ENCODE data around the gene APEX1.
A peak's percentile ranks its signal among the peaks of the same experiment; 100 is the strongest.

APEX1 gene

DNA sequence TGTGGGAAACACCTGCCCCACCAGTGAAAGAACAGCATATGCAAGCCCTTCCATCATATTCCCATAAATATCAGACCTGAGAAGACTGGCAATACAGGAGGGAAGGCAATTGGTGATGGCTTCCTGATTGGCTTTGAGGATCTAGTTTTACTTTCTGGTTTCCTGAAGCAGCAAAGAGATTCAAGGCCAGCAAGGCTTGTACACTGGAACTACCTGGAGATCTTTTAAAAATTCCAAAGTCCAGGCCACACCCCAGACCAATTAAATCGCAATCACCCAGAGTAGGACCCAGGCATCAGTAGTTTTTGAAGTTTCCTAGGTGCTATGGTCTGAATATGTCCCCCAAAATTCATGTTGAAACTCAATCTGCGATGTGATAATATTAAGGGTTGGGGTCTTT is 38.8 kb upstream of the APEX1 start:
- no peak overlapping the region for H3K4me3 ChIP-seq (ENCODE audit: low read depth, low read length)
- DNase-seq (ENCODE audit: low read depth): no peak
- TF ChIP-seq, protein P1, sequence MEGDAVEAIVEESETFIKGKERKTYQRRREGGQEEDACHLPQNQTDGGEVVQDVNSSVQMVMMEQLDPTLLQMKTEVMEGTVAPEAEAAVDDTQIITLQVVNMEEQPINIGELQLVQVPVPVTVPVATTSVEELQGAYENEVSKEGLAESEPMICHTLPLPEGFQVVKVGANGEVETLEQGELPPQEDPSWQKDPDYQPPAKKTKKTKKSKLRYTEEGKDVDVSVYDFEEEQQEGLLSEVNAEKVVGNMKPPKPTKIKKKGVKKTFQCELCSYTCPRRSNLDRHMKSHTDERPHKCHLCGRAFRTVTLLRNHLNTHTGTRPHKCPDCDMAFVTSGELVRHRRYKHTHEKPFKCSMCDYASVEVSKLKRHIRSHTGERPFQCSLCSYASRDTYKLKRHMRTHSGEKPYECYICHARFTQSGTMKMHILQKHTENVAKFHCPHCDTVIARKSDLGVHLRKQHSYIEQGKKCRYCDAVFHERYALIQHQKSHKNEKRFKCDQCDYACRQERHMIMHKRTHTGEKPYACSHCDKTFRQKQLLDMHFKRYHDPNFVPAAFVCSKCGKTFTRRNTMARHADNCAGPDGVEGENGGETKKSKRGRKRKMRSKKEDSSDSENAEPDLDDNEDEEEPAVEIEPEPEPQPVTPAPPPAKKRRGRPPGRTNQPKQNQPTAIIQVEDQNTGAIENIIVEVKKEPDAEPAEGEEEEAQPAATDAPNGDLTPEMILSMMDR (IDR thresholded peaks at IDR 0.05; ENCODE audit: low read depth, low read length): no peak
- TF ChIP-seq MYC (IDR thresholded peaks at IDR 0.05; ENCODE audit: low read depth, low read length): no peak
- TF ChIP-seq POLR2A (IDR thresholded peaks at IDR 0.05; ENCODE audit: extremely low read depth, insufficient read length): no peak
- TF ChIP-seq, protein P2, sequence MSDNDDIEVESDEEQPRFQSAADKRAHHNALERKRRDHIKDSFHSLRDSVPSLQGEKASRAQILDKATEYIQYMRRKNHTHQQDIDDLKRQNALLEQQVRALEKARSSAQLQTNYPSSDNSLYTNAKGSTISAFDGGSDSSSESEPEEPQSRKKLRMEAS (IDR thresholded peaks at IDR 0.05; ENCODE audit: low read depth, low read length): no peak

DNA sequence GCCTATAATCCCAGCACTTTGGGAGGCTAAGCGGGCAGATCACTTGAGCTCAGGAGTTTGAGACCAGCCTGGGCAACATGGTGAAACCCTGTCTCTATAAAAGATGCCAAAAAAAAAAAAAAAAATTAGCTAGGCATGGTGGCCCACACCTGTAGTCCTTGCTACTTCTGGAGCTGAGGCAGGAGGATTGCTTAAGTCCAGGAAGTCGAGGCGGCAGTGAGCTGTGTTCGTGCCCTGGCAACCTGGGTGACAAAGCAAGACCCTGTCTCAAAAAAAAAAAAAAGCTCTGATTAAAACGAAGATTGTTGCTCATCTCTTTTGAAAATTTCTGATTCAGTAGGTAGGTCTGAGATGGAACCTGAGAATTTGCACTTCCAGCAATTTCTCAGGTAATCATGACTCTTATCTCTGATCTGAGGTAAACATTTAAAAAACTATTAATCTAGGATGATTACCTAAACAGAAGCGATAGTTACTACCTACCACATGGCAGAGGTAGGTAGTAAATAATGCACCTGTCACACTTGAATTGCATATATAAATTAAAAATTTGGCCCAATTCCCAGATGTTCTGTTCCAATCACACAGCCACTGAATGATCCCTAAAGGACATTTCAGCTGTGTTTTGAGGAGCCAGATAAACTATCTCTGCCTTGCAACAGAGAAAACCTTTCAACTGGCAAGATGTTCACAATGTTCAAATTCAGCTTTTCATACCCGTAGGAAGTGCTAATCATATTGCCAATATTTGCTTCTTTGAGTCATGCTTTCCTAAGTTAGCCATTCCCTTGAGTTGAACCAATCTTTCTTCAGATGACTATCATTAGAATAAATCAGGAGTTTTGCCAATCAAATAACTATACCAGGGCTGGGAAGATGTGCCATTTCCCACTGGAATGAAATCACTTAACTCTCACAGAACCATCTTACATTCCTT is 37.5 kb upstream of the APEX1 start:
- no peak overlapping the region for H3K4me3 ChIP-seq (ENCODE audit: low read depth, low read length)
- no peak for DNase-seq (ENCODE audit: low read depth)

DNA sequence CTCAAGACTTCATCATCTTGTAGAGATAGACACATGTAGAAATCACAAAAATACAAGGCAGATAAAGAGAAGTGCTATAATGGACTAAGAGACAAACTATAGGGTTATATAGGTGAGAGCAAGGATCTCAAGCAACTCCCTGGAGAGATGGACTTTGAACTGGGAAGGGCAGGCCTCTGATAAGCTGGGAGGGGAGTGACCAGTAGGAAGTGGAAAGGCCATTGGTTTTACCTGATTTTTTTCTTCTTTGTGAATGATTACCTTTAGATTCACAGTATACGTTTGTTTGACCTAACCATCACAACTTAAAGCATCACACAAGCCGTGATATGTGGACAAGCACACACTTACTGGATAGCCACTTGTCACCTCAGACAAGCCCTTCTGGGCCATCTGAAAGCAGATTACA is 36.5 kb upstream of the APEX1 start:
- DNase-seq (ENCODE audit: low read depth): no peak
- H3K4me3 ChIP-seq (ENCODE audit: low read depth, low read length): no peak overlapping the region
- TF ChIP-seq MYC (IDR thresholded peaks at IDR 0.05; ENCODE audit: low read depth, low read length): no peak
- TF ChIP-seq, protein P1 (IDR thresholded peaks at IDR 0.05; ENCODE audit: low read depth, low read length): no peak
- TF ChIP-seq POLR2A (IDR thresholded peaks at IDR 0.05; ENCODE audit: extremely low read depth, insufficient read length): no peak
- TF ChIP-seq, protein P2 (IDR thresholded peaks at IDR 0.05; ENCODE audit: low read depth, low read length): no peak

More for the DNA sequence above, 37.5 kb upstream of the APEX1 start:
- TF ChIP-seq, protein P2 (IDR thresholded peaks at IDR 0.05; ENCODE audit: low read depth, low read length): no peak
- TF ChIP-seq, protein P1 (IDR thresholded peaks at IDR 0.05; ENCODE audit: low read depth, low read length): no peak
- no peak for TF ChIP-seq MYC (IDR thresholded peaks at IDR 0.05; ENCODE audit: low read depth, low read length)
- TF ChIP-seq POLR2A (IDR thresholded peaks at IDR 0.05; ENCODE audit: extremely low read depth, insufficient read length): no peak

DNA sequence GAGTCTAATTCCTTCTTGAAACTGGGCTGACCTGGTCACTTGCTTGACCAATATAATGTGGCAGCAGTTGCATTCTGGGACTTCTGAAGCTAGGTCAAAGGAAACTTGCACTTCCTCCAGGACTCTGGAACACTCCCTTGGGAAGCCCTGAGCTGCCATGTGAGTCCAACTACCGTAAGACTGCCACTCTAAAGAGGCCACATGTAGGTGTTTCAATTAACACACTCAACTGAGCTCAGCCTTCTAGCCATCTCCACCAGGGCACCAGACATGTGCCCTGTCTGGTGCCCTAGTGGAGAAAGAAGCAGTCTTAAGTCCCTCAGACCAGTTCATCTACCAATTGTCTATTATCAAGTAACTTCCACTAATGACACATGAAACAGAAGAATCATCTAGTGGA is 35.6 kb upstream of the APEX1 start:
- DNase-seq (ENCODE audit: low read depth): peak; percentile 16
- H3K4me3 ChIP-seq (ENCODE audit: low read depth, low read length): no peak overlapping the region
- TF ChIP-seq, protein P2 (IDR thresholded peaks at IDR 0.05; ENCODE audit: low read depth, low read length): no peak
- TF ChIP-seq POLR2A (IDR thresholded peaks at IDR 0.05; ENCODE audit: extremely low read depth, insufficient read length): no peak
- TF ChIP-seq, protein P1 (IDR thresholded peaks at IDR 0.05; ENCODE audit: low read depth, low read length): no peak
- no peak for TF ChIP-seq MYC (IDR thresholded peaks at IDR 0.05; ENCODE audit: low read depth, low read length)

DNA sequence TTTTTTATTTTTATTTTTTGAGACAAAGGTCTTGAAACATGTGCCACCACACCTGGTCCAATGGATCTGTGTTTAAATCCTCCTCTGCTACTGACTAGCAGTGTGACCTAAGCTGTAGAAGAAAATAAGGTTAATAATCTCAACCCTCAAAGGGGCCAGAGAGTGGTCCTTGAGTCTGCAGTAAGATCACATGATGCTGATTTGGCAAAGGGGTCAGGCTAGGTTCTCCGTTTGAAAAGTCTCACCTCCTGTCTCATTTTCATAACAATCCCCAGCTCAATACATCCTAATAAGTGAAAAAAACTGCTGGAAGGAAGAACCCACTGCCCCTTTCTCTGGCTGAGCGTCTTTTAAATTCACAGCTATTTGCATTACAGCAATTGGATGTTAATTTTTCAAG is 33.8 kb upstream of the APEX1 start:
- no peak overlapping the region for H3K4me3 ChIP-seq (ENCODE audit: low read depth, low read length)
- TF ChIP-seq, protein P1 (IDR thresholded peaks at IDR 0.05; ENCODE audit: low read depth, low read length): no peak
- no peak for DNase-seq (ENCODE audit: low read depth)
